HFFc6 (cell line): ENCODE data around the gene RNF225. TPM values are rescaled to one million over a fixed set of nuclear protein-coding genes. Genes with fewer than 3 reads are reported as not detected.

Source experiments
- DNase-seq: peaks from one replicate; pipeline ENCODE4 v3.0.0-alpha.2; 2018
- H3K27ac Mint-ChIP-seq: 2 replicates; pipeline ENCODE4 v1.8.0; 2020; ENCODE audit warnings: mild to moderate bottlenecking, mixed read lengths
- H3K27me3 Mint-ChIP-seq: 2 replicates; pipeline ENCODE4 v1.8.0; 2021; ENCODE audit warnings: mild to moderate bottlenecking, moderate library complexity, mixed read lengths; ENCODE audit not compliant: insufficient read depth
- H3K36me3 Mint-ChIP-seq: 2 replicates; pipeline ENCODE4 v1.8.0; 2021; ENCODE audit warnings: low read depth, mixed read lengths
- H3K4me1 Mint-ChIP-seq: 2 replicates; pipeline ENCODE4 v1.8.0; 2020; ENCODE audit warnings: low read depth, mixed read lengths
- H3K4me3 Mint-ChIP-seq: 2 replicates; pipeline ENCODE4 v1.8.0; 2020; ENCODE audit warnings: mild to moderate bottlenecking, moderate library complexity, mixed read lengths
- H3K9me3 Mint-ChIP-seq: 2 replicates; pipeline ENCODE4 v1.8.0; 2020; ENCODE audit warnings: mild to moderate bottlenecking, mixed read lengths
- total RNA-seq, 6 experiments: library from RNA; stranded (reverse); fragmentation: NEBNext Ultra II Directional; extraction: Animal tissue kit (Norgen Biotek cat#: 25700); gene quantifications; 2 replicates in 1 of 6; 3 replicates in 5 of 6; pipeline ENCODE4 v1.2.3, GENCODE V29; 2021
- TF ChIP-seq, protein P1 (sequence below): fragments of 200-600 bp; sonication (generic); IDR thresholded peaks from 2 replicates; pipeline ENCODE4 v1.5.0; 2021; ENCODE audit warnings: antibody characterized with exemption, mild to moderate bottlenecking

The RNF225 gene
- total RNA-seq, 6 experiments from 2014 or later: 0.26 to 0.39 TPM; not detected in 4

DNA sequence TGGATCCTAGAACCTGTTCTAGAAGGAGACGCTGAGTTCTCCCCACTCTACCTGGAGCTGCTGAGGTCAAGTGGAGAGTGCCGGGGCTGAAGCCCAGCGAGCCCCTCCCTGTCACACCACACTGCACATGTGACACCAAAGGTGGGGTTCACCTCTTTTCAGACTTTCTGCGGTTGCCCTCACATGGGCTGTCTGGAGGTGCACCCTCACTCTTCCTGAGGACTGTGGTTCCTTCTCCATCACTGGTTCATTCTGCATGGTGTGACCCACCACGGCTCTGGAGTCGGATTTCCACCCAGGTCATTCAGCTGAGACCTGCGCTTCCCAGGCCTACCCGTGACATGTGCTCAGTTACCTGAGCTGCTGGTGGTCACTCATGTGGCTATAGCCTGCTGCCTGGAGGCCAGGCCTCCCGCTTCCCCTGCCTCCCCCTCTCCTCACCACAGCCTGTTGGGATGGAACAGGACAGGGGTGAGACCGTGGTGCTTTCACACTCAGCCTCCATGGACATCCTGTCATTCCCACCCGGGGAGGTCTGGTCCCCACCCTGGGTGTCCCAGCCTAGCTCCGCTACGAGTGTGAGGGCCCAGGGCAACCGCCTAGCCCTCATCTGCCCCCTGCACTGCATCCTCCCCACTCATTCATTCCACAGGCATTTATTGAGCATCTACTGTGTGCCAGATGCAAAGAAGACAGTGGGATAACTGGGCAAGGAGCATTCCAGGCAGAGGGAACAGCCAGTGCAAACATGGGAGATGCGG, 41.6 kb upstream of the RNF225 start:
- no peak overlapping the region for H3K27ac Mint-ChIP-seq
- peaks cover 8% of the 10 kb centered on the region; the same call in 1 of the 2 replicates for H3K36me3 Mint-ChIP-seq
- no peak overlapping the region for H3K4me3 Mint-ChIP-seq
- no peak for DNase-seq
- TF ChIP-seq, protein P1, sequence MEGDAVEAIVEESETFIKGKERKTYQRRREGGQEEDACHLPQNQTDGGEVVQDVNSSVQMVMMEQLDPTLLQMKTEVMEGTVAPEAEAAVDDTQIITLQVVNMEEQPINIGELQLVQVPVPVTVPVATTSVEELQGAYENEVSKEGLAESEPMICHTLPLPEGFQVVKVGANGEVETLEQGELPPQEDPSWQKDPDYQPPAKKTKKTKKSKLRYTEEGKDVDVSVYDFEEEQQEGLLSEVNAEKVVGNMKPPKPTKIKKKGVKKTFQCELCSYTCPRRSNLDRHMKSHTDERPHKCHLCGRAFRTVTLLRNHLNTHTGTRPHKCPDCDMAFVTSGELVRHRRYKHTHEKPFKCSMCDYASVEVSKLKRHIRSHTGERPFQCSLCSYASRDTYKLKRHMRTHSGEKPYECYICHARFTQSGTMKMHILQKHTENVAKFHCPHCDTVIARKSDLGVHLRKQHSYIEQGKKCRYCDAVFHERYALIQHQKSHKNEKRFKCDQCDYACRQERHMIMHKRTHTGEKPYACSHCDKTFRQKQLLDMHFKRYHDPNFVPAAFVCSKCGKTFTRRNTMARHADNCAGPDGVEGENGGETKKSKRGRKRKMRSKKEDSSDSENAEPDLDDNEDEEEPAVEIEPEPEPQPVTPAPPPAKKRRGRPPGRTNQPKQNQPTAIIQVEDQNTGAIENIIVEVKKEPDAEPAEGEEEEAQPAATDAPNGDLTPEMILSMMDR: no peak
- peaks cover 4% of the 10 kb centered on the region; the same call in 1 of the 2 replicates for H3K9me3 Mint-ChIP-seq
- peaks cover 6% of the 10 kb centered on the region; the same call in 1 of the 2 replicates for H3K4me1 Mint-ChIP-seq
- no peaks in the 10 kb centered on the region for H3K27me3 Mint-ChIP-seq

DNA sequence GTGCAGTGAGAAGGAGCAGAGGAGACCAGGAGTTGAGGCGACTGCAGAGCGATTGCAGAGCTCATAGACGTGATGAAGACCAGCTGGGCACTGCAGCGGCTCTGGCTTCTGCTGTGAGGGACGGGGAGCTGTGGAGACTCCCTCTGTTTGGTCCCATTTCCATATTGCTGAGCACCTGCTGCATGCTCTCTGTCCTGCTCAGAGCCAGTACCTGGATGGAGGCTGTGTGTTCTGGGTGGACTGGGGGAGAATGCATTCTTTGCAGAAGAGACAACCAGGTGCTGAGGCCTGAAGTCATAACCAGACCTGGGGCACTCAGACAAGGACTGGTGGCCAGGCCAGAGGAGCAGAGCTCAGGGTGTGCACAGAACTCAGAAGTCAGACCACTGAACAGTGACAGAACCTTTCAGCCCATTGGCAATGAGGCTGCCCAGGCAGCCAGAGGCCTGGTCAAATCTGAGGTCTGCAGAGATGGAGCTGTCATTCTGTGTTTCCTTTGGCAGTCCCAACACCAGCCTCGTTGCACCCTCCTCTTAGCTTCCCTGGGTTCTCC, 40.9 kb upstream of the RNF225 start:
- no peak overlapping the region for H3K27ac Mint-ChIP-seq

DNA sequence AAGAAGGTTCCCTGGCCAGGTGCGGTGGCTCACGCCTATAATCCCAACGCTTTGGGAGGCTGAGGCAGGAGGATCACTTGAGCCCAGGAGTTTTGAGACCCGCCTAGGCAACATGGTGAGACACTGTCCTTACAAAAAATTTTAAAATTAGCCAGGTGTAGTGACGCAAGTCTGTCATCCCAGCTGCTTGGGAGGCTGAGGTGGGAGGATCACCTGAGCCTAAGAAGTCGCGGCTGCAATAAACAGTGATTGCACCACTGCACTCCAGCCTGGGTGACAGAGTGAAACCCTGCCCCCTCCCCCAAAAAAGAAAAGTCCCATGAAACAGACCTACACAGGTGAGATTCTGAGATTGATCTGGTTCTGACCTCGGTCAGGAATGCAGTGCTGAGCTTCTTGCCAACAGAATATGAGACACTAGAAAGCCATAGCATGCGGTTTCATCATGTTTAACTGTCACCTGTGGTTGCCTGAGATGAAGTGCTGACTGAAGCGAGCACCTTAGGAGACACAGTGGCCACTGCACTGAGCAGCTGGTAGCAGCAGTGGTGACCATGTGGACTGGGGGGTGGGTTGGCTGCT, 40.1 kb upstream of the RNF225 start:
- no peak overlapping the region for H3K27ac Mint-ChIP-seq
- no peak overlapping the region for H3K4me3 Mint-ChIP-seq
- H3K36me3 Mint-ChIP-seq: peaks cover 8% of the 10 kb centered on the region; the same call in 1 of the 2 replicates
- DNase-seq: no peak
- TF ChIP-seq, protein P1: no peak
- no peaks in the 10 kb centered on the region for H3K27me3 Mint-ChIP-seq
- H3K9me3 Mint-ChIP-seq: no peaks in the 10 kb centered on the region
- no peaks in the 10 kb centered on the region for H3K4me1 Mint-ChIP-seq

More for the DNA sequence above, 40.9 kb upstream of the RNF225 start:
- DNase-seq: no peak
- H3K9me3 Mint-ChIP-seq: peaks cover 2% of the 10 kb centered on the region; the same call in 1 of the 2 replicates
- peaks cover 8% of the 10 kb centered on the region; the same call in 1 of the 2 replicates for H3K36me3 Mint-ChIP-seq
- H3K27me3 Mint-ChIP-seq: no peaks in the 10 kb centered on the region
- 0 out of 2 replicates have a peak, but pooled peaks cover 2% of the 10 kb centered on the region for H3K4me1 Mint-ChIP-seq
- TF ChIP-seq, protein P1: no peak
- H3K4me3 Mint-ChIP-seq: no peak overlapping the region

DNA sequence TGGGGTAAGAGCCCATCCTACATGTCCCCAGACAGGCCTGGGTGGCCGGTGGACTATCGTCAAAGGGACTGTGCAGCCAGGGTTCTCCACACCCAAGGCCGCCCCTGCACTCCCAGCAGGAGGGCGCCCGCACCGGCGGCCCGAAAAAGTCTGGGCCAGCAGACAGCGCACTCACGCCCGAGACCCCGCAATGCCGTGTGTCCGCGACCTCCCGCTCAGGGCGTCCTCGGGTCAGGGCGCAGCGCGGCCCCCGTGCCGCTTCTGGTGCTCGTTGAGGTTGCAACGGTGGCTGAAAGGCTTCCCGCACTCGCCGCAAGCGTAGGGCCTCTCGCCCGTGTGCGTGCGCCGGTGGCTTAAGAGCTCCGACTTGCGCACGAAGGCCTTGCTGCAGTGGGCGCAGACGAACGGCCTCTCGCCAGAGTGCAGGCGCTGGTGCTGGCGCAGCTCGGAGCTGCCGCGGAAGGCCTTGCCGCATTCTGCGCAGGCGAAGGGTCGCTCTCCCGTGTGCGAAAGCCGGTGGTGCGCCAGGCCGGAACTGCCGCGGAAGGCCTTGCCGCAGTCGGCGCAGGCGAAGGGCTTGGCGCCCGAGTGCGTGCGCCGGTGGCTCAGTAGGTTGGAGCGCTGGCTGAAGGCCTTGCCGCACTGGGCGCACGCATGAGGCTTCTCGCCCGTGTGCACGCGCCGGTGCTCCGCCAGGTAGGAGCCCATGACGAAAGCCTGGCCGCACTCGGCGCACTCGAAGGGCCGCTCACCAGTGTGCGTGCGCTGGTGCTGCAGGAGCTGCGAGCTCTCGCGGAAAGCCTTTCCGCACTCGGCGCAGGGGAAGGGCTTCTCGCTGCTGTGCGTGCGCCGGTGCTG, 39.3 kb upstream of the RNF225 start:
- no peaks in the 10 kb centered on the region for H3K4me1 Mint-ChIP-seq
- no peaks in the 10 kb centered on the region for H3K9me3 Mint-ChIP-seq
- H3K4me3 Mint-ChIP-seq: no peak overlapping the region
- no peak for DNase-seq
- no peak overlapping the region for H3K27ac Mint-ChIP-seq
- H3K27me3 Mint-ChIP-seq: no peaks in the 10 kb centered on the region
- TF ChIP-seq, protein P1: no peak
- H3K36me3 Mint-ChIP-seq: peaks cover 8% of the 10 kb centered on the region; the same call in 1 of the 2 replicates
